HepG2 (cell line): ENCODE data around the gene MCRIP2.

Source experiments
- FIP1L1 ChIP-seq: fragments of 200-400 bp; formaldehyde crosslinking; IDR thresholded peaks from 2 replicates; pipeline ENCODE4 v1.6.1; 2018; ENCODE audit warnings: low read depth, mild to moderate bottlenecking, low read length, moderate library complexity, borderline replicate concordance; ENCODE audit not compliant: insufficient read depth
- JUND ChIP-seq: sonication (generic); formaldehyde crosslinking; IDR thresholded peaks from 2 replicates; pipeline ENCODE4 v1.8.0; 2022; ENCODE audit warnings: mild to moderate bottlenecking, missing genetic modification reagents
- SRSF1 ChIP-seq: fragments of 200-400 bp; formaldehyde crosslinking; optimal IDR thresholded peaks from 2 replicates; pipeline ENCODE3; 2017; ENCODE audit warnings: mild to moderate bottlenecking, low read depth, low read length, moderate library complexity
- ZNF232 ChIP-seq: sonication (generic); formaldehyde crosslinking; IDR thresholded peaks from 2 replicates; pipeline ENCODE4 v1.4.0; 2020; ENCODE audit warnings: missing genetic modification reagents, borderline replicate concordance

DNA sequence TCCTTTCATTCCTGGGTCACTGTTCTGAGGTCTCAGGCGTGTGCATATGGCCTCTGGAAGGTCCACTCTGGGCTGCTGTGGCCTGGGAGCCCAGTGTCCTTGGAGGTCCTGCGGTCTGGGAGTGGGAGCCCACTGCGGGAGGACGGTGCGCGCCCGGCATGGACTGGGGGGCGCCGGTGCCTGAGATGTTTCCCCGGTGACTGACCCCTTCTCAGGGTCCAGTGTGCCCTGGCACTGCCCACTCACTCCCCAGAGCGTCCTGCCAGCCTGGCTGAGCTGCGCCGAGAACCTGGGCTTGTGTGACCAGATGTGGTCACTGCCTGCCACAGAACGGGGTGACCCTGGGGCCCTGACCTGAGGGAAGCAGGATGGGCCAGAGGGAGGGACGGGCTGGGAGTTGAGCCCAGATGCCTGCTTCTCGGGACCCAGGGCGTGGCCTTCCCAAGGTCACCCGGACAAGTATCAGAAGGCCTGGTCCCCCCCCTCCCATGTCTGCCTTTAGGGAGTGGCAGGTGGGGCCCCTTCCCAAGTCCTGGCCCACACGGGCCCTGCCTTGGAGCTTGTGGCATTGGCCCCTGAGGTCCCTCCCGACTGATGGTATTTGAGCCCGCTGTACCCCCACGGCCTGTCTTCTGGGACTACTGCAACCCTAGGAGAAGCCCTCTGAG lies 32.7 kb downstream of the MCRIP2 start:
- TF ChIP-seq SRSF1 (no peak), JUND (CRISPR knock-in tag) (no peak), FIP1L1 (no peak), ZNF232 (no peak)
